ENCODE measurements around the gene BUD13. TPM values are rescaled to one million over a fixed set of nuclear protein-coding genes. Genes with fewer than 3 reads are reported as not detected.

The BUD13 gene
- total RNA-seq, 4 donors from 2014 or later, result 12.1 to 18.7 (median 16.2) TPM

DNA sequence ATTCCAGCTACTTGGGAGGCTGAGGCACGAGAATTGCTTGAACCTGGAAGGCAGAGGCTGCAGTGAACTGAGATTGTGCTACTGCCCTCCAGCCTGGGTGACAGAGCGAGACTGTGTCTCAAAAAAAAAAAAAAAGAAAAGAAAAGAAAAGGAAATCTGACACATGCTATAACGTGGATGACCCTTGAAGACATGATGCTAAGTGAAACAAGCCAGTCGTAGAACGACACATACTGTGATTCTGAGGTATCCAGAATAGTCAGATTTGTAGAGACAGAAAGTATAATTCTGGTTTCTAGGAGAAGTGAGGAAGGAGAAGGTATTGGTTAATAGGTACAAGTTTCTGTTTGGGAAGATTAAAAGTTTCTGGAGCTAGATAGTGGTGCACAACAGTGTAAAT is 25.6 kb upstream of the BUD13 start:
- intact Hi-C loops (cut with DNase I; ENCODE audit: low total_unique reads), result loop anchor here (10.0 kb wide), 1 partner anchor 426 kb away; no protein-coding TSS in a partner anchor
- Histone ChIP-seq H3K4me3 (no peak overlapping the region), H3K4me1 (no peaks in the 10 kb centered on the region), H3K9me3 (no peaks in the 10 kb centered on the region), H3K27ac (no peak overlapping the region), H3K36me3 (no peaks in the 10 kb centered on the region), H3K27me3 (no peaks in the 10 kb centered on the region)
- TF ChIP-seq, protein P1, sequence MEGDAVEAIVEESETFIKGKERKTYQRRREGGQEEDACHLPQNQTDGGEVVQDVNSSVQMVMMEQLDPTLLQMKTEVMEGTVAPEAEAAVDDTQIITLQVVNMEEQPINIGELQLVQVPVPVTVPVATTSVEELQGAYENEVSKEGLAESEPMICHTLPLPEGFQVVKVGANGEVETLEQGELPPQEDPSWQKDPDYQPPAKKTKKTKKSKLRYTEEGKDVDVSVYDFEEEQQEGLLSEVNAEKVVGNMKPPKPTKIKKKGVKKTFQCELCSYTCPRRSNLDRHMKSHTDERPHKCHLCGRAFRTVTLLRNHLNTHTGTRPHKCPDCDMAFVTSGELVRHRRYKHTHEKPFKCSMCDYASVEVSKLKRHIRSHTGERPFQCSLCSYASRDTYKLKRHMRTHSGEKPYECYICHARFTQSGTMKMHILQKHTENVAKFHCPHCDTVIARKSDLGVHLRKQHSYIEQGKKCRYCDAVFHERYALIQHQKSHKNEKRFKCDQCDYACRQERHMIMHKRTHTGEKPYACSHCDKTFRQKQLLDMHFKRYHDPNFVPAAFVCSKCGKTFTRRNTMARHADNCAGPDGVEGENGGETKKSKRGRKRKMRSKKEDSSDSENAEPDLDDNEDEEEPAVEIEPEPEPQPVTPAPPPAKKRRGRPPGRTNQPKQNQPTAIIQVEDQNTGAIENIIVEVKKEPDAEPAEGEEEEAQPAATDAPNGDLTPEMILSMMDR (IDR thresholded peaks at IDR 0.05), result no peak
- no peak for TF ChIP-seq POLR2A (IDR thresholded peaks at IDR 0.05)
- no peak for DNase-seq

DNA sequence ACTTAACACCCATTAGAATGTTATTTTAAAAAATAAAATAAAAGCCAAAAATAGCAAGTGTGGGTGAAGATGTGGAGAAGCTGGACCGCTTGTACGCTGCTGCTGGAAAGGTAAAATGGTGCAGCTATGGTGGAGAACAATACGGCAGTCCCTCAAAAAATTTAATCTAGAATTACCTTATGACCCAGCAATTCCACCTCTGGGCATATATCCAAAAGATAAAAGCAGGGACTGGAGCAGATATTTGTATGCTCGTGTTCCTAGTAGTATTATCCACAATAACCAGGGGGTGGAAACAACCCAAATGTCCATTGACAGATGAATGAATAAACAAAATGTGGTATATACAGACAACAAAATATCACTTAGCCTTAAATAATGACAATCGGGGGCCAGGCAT is 25.0 kb upstream of the BUD13 start:
- Histone ChIP-seq H3K4me3 (no peak overlapping the region), H3K9me3 (no peaks in the 10 kb centered on the region), H3K4me1 (no peaks in the 10 kb centered on the region), H3K27me3 (no peaks in the 10 kb centered on the region), H3K36me3 (no peaks in the 10 kb centered on the region), H3K27ac (no peak overlapping the region)
- intact Hi-C loops (cut with DNase I; ENCODE audit: low total_unique reads), result loop anchor here (10.0 kb wide), 1 partner anchor 427 kb away; no protein-coding TSS in a partner anchor
- DNase-seq, result no peak
- TF ChIP-seq, protein P1 (IDR thresholded peaks at IDR 0.05), result no peak
- no peak for TF ChIP-seq POLR2A (IDR thresholded peaks at IDR 0.05)

DNA sequence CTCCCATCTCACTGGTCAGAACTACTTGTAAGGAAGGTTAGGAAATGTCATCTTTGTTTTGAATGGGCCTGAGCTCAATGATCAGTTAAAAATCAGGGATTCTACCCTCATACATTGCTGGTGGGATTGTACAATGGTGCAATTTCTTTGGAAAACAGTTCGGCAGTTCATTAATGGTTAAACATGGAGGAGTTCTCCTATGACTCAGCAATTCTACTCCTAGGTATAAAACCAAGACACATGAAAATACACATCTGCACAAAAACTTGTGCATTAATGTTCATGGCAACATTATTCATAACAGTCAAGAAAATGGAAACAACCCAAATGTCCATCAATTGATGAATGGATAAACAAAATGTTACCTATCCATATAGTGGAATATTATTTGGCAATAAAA is 23.8 kb upstream of the BUD13 start:
- TF ChIP-seq, protein P1 (IDR thresholded peaks at IDR 0.05), result no peak
- TF ChIP-seq POLR2A (IDR thresholded peaks at IDR 0.05), result no peak
- H3K27me3 ChIP-seq, result no peaks in the 10 kb centered on the region
- no peak overlapping the region for H3K4me3 ChIP-seq
- H3K27ac ChIP-seq, result no peak overlapping the region
- intact Hi-C loops (cut with DNase I; ENCODE audit: low total_unique reads), result loop anchor here (10.0 kb wide), 1 partner anchor 428 kb away; no protein-coding TSS in a partner anchor
- DNase-seq, result no peak
- H3K4me1 ChIP-seq, result no peaks in the 10 kb centered on the region
- no peaks in the 10 kb centered on the region for H3K36me3 ChIP-seq
- H3K9me3 ChIP-seq, result no peaks in the 10 kb centered on the region

DNA sequence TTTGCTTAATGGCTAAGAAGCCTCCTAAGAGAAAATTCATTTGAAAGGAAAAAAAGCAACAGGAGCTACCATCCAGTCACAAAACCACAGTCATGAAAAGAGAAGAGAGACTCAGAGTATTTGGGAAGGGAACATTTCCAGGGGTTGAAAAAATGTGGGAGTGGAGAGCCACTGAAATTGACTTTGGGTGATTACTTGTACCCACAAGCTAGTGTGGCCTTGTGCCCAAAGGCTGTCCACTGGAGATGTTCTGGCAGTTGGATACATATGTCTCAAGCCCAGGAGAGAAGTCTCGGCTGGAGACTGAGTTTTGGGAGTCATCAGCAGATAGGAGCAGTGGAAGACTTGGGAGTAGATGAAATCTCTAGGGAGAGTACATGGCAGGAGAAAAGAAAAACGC is 22.1 kb upstream of the BUD13 start:
- intact Hi-C loops (cut with DNase I; ENCODE audit: low total_unique reads), result loop anchor here (10.0 kb wide), 1 partner anchor 430 kb away; no protein-coding TSS in a partner anchor
- no peak overlapping the region for H3K4me3 ChIP-seq
- no peaks in the 10 kb centered on the region for H3K4me1 ChIP-seq
- no peaks in the 10 kb centered on the region for H3K36me3 ChIP-seq
- TF ChIP-seq POLR2A (IDR thresholded peaks at IDR 0.05), result no peak
- TF ChIP-seq, protein P1 (IDR thresholded peaks at IDR 0.05), result no peak
- no peaks in the 10 kb centered on the region for H3K9me3 ChIP-seq
- no peak overlapping the region for H3K27ac ChIP-seq
- H3K27me3 ChIP-seq, result no peaks in the 10 kb centered on the region
- no peak for DNase-seq

DNA sequence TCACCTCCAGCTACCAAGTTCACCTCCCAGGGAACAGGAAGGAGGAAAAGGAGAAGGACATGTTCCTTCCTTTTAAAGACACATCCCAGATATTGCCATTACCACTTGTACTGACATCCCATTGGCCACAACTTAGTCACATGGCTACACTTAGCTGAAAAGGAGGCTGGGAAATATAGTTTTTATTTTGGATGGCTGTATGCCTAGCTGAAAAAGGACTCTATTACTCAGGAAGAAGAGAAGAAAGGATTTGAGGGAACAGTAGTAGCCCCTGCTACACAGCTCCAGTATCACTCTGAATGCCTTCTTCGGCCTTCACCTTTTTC is 20.9 kb upstream of the BUD13 start:
- no peaks in the 10 kb centered on the region for H3K4me1 ChIP-seq
- H3K9me3 ChIP-seq, result no peaks in the 10 kb centered on the region
- H3K27me3 ChIP-seq, result no peaks in the 10 kb centered on the region
- H3K36me3 ChIP-seq, result no peaks in the 10 kb centered on the region
- H3K4me3 ChIP-seq, result no peak overlapping the region
- H3K27ac ChIP-seq, result no peak overlapping the region
- no peak for DNase-seq
- intact Hi-C loops (cut with DNase I; ENCODE audit: low total_unique reads), result loop anchor here (10.0 kb wide), 1 partner anchor 431 kb away; no protein-coding TSS in a partner anchor
- TF ChIP-seq, protein P1 (IDR thresholded peaks at IDR 0.05), result no peak
- TF ChIP-seq POLR2A (IDR thresholded peaks at IDR 0.05), result no peak

Data from uterus (tissue), 4 donors.